ENCODE measurements around the gene PNMT.

Gene PNMT, protein sequence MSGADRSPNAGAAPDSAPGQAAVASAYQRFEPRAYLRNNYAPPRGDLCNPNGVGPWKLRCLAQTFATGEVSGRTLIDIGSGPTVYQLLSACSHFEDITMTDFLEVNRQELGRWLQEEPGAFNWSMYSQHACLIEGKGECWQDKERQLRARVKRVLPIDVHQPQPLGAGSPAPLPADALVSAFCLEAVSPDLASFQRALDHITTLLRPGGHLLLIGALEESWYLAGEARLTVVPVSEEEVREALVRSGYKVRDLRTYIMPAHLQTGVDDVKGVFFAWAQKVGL

DNA sequence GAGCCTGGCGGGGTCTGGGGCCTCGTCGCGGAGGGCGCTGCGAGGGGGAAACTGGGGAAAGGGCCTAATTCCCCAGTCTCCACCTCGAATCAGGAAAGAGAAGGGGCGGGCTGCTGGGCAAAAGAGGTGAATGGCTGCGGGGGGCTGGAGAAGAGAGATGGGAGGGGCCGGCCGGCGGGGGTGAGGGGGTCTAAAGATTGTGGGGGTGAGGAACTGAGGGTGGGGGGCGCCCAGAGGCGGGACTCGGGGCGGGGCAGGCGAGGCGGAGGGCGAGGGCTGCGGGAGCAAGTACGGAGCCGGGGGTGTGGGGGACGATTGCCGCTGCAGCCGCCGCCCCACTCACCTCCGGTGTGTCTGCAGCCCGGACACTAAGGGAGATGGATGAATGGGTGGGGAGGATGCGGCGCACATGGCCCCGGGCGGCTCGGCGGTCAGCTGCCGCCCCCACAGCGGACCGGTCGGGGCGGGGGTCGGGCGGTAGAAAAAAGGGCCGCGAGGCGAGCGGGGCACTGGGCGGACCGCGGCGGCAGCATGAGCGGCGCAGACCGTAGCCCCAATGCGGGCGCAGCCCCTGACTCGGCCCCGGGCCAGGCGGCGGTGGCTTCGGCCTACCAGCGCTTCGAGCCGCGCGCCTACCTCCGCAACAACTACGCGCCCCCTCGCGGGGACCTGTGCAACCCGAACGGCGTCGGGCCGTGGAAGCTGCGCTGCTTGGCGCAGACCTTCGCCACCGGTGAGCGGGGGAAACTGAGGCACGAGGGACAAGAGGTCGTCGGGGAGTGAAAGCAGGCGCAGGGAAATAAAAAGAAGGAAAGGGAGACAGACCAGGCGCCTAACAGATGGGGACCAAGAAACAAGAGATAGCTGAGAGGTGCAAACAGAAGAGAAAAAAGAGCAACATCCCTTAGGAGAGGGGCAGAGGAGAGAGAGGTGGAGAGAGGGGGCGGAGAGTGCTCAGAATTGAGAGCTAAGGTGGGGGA lies at the start of gene PNMT:
Gene PNMT, plus strand, starts transcription at position 509 of the 980 bp plus-strand sequence. Its CDS starts 23 bp downstream, at position 532.
- DNase-seq (ENCODE audit: low spot score): peak; percentile 40

DNA sequence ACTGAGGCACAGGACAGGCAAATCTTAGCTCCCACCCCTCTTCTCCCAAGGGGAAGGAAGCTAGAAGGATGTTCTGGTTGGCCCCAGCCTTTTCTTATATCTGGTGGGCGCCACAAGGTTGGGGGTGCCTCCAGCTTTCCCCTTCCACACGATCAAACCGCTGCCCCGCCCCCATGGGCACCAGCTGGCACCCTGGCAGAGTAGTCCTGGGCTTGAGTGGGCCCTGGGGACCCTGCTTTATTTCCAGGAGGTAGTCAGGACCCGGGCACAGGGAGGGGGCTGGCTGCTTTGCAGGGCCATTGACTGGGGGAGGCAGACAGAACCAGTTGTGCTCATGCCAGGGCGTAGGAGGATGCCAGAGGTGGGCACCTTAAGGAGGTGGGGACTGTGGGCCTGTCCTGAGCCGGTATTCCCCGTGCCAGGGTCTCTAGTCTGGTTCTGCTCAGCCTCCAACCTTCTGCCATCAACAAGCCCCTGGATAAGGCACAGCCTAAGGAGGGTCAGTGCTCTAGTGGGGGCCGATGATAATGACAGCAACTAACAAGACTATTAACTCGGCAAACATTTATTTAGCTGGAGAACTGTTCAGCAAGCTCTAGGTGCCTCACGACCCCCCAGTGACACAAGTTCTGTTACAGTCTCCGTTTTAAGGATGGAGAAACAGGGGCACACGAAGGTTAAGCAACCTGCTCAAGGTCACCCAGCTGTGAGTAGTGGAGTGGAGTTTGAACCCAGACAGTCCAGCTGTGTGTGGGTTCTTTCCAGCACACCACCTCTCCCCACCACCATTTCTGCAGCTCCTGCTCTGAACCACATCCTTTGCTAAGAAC lies 49.1 kb upstream of the PNMT start:
- no peak for DNase-seq (ENCODE audit: low spot score)

DNA sequence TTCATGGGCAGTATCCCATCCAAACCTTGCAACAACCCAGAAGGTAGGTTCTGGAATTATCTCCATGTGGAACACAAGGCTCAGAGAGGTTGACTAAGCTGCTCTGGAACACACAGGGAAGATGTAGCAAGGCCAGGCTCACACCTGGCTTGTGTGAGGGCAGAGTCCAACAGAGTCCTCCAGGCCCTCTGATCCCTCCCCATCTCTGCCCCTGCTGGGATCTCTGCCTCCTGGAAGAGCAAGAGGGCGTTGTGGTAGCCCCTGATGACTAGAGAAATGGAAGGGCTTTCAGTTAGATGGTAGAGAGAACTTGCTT lies 48.5 kb upstream of the PNMT start:
- DNase-seq (ENCODE audit: low spot score): no peak

DNA sequence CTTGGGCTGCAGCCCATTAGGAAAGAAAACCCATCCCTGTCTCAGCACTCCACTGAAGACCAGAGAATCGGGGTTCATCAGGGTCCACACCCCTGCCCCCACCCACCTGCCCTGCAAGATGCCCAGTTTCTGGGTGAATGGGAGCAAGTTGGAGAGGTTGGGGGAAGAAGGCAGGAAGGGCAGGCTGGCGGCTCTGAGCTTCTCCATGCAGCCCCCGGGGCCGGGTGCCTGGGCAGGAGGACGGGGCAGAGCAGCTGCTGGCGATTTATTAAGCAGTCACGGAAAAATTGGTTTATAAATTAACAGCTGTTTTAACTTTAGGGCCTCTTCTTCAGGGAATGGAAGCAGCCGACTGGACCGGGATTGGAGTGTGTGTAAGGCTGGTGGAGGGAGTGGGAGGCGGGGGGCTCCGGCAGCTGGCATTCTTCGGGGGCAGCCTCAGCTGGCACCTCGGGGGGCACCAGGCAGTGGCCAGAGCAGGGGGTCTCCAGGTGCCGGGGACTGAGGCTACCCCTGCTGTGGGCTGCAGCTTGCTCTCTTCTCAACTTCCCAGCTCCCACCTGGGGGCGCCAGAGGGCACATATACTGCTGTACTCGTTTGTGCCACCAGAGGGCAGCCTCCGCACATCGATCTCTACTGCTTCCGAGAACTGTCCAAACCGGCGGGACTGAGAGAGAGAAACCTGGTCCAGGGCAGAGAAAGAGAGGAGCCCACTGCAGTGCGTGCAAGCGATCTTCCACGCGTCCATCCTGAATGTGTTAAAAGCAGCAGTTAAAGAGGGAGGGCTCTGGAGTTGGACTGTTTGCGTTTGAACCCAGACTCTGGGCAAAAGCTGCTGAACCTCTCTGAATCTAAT lies 46.5 kb upstream of the PNMT start:
- peak; percentile 91 for DNase-seq (ENCODE audit: low spot score)

DNA sequence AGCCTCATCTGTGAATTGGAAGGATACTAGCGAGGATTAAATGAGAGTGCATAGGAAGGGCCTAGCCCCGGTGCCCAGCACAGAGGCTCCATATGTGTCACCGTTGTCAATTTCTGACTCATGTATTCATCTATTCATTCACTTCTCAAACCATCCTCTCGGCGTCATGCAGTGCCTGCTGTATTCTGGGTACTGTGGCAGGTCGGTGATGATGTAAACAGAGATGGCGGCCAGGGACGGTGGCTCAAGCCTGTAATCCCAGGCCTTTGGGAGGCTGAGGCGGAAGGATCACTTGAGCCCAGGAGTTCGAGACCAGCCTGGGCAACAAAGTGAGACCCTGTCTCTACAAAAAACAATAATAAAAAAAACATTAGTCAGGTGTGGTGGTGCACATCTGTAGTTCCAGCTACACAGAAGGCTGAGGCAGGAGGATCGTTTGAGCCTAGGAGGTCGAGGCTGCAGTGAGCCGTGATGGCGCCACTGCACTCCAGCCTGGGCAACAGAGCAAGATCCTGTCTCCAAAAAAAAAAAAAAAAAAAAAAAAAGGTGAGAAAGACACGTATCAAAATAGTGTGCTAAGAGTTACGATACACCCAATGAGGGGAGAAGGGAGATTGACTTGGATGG lies 45.8 kb upstream of the PNMT start:
- no peak for DNase-seq (ENCODE audit: low spot score)

DNA sequence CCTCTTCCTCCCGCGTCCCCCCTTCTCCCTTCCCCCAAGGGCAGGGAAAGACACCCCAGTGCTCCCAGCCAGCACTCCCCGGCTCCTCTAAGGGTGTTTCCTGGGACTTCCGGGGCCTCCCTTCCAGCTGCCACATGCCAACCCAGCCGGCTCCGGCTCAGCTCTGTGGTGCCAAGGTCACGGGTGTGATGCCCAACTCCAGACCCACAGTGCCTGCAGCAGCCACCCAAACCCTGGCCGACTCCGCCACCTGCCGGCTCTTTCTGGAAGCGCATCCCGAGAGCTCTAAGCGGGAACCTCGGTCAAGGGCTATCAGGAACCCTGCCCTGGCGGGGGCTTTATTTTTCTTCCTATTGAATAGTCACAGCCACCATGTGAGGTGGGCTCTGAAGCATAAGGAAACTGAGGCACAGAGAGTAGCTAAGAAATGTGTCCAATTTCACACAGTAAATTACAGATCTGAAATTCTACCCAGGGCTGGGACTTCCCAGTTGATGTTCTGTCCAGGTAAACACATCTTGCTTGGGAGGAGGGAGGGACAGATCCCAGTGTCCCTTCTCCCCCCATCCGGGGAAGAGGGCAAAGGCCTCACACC lies 44.8 kb upstream of the PNMT start:
- peak; percentile 84 for DNase-seq (ENCODE audit: low spot score)

DNA sequence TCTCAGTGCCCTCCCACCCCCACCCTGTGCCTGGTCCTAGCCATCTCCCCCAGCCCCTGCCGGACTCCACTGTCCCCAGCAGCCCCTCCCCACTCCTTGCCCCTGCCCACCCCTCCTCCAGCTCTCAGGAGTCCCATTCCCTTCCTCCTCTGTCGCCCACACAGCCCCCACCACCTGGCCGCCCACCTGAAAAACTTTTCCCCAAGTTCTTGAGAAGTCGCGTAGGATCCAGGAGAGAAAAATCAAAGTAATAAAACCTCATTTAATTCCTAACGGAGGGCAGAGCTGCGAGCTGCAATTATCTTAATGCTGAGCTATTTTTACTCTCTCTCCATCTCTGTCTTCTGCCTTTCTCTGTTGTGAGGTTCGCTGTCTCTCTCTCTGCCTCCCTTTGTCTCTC lies 43.9 kb upstream of the PNMT start:
- no peak for DNase-seq (ENCODE audit: low spot score)

DNA sequence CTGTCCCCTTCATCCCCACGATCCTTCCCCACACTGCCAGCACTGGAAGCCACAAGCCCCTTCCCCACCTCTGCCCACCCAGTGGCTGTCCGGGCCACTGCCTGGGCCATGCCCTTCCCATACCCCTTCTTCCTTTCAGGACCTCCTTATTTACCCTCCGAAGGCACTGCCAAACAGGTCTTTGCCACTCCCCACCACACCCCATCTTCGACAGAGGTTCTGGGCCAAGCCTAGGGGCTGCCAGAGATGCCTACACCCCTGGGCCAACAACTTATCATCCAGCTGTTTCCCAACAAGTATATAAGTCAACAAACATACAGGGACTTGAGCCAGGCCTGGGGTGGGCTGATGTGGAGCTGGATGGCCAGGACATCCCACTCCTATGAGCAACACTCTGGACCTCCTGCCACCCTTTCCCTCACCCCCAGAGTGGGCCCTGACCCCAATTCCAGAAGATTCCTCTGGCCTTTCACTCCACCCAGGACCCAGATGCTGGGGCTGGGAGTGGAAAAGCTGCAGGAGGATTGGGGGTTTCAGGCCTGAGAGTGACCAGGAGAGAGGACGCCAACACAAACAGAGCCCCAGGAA lies 43.0 kb upstream of the PNMT start:
- DNase-seq (ENCODE audit: low spot score): no peak

DNA sequence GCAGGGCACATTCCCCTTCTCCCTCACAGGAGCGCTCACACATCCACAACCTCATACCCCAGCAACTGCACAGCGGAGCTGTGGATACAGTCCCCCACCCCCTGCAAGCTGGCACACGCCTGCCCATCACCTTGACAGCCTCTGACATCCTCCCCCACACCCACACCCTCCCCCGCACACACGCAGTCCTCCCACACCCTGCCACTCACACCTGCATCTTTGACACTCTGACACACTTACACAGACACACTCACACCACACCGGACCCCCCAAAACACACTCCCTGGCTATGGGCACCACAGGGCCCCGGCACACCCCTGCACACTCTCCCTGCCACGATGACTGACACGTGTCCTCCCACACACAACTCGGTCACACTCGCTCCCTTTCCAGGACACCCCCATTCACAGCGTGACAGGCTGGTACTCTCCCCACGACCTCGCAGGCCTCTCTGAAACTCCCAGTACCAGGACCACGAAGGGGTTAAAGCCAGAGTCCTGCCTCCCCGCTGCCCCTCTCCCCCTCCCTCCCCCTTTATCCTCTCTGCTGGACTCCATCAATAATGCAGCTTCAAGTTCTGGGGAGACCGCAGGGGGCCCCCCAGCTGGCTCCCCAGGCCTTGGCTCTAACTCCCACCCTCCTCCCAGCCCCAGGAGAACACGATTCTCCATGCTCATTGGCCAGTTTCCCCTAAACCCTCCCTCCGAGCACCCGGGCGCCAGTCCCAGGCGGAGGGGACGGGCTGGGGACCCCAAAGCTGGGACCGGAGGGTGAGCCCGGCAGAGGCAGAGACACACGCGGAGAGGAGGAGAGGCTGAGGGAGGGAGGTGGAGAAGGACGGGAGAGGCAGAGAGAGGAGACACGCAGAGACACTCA lies 41.8 kb upstream of the PNMT start, which contains the start of gene PPP1R1B:
Gene PPP1R1B, plus strand, starts transcription at position 782 of the 876 bp plus-strand sequence. CDS start 441 bp downstream, outside the sequence.
- no peak for DNase-seq (ENCODE audit: low spot score)

DNA sequence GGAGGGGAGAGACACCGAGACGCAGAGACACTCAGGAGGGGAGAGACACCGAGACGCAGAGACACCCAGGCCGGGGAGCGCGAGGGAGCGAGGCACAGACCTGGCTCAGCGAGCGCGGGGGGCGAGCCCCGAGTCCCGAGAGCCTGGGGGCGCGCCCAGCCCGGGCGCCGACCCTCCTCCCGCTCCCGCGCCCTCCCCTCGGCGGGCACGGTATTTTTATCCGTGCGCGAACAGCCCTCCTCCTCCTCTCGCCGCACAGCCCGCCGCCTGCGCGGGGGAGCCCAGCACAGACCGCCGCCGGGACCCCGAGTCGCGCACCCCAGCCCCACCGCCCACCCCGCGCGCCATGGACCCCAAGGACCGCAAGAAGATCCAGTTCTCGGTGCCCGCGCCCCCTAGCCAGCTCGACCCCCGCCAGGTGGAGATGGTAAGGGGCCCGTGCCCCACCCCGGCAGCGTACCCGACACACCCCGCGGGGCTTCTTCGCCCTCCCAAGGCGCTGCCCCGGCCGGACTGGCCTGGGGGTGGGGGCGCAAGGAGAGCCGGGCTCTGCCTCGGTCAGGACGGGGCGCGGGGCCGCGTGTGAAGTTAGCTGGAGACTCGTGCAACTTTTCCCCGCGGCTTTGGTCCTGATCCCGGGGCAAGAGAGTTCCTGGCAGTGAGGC lies 41.1 kb upstream of the PNMT start:
- no peak for DNase-seq (ENCODE audit: low spot score)

DNA sequence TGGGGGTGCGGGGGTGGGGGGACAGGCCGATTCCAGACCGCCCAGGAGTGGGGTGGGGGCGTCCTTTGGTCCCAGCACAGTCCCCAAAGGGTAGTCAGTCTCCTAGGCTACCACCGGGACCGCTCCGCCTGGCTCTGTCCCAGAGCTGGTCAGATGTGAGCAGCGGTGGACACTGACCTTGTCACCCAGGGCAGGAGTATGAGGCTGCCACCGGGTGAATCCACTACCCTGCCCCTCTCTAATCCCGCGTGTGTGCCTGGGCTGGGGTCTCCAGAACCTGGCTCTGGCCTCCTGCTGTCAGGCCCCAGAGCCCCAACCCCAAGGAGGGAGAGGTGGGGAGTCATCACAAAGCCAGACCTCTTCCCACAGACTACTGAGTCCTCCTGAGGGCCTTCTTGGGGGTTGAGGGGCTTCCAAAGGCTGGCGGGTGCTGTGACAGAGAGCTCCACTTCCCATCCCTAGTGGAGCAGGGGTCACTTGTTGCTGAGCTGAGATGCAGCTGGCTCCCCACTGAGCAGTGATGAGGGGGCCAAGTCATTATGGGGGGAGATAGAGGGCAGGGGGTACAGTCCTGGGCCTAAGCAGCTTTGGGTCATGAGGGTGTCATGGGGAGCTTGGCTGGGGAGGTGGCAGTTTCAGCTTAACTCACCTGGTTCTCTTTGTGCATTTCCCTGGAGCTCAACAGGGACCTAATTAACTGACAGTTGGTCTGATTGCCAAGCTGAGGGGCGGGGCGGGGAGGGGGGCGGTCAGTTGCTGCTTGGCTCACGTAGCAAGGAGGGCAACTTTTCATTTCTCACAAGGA lies 40.3 kb upstream of the PNMT start:
- DNase-seq (ENCODE audit: low spot score): no peak

DNA sequence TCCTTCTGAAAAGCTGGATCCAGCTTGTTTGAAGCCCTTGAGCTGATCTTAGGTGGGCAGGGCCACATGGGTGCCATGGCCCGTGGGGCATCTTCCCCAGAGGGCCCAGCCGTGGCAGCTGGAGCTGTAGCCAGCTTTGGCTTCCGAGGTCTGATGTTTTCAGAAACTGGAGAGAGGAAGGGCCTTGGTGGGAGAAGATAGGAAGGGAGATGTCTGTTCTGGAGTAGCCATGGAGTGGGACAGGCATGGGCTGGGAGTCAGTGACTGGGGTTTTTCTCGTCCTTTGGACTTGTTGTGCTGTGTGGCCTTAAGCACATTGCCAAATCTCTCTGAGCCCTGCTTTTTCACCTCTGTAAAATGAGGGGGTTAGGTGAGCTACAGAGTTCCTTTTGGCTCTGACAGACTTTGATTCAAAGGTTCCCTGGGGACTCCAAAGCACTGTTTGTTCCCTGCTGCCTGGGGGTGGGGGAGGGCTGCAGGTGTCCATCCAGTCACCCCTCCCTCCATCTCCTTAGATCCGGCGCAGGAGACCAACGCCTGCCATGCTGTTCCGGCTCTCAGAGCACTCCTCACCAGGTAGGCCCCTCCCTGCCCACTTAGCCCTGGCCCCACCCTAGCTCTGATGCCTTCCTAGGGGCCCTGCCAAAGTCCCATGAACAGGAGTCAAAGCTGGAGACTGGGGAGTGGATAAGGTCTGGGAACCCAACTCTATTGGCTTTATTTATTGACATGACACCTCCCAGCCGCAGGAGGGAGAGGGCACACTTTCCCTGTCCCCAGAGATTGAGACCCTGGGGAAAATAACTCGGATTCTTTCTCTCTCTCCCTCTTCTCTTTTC lies 39.4 kb upstream of the PNMT start:
- DNase-seq (ENCODE audit: low spot score): no peak

DNA sequence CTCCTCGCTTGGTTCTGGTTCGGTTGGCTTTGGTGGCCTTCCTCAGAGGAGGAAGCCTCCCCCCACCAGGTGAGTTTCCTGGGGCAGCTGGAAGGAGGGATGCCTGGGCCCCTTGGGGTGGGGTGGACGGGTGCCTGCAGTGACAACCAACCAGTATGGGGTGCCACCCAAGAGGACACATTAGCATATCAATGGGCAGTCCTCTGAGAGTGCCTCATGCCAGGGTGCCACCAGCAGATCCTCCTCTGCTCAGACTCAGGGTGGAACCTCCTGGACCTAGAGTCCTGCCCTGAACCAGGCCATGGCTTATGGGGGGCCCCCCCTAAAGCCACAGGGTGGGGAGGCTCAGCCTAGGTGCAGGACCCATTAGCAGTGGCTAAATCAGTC lies 38.8 kb upstream of the PNMT start:
- DNase-seq (ENCODE audit: low spot score): no peak

DNA sequence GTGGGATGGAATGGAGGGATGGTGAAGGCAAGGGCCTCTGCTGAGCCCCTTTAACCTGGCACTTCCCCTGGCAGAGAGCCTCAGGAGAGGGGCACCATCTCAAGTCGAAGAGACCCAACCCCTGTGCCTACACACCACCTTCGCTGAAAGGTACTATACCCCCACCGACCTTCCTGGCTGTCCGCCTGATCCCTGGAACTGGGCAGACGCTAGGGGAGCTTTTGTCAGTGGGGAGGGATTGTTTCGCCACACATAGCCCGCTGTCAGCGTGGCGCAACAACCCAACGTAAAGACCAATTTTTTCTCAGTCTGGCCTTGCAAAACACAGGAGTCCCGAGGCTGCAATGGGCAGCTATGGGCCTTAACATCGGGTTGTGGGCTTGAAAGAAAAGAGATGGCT lies 38.4 kb upstream of the PNMT start:
- DNase-seq (ENCODE audit: low spot score): no peak

DNA sequence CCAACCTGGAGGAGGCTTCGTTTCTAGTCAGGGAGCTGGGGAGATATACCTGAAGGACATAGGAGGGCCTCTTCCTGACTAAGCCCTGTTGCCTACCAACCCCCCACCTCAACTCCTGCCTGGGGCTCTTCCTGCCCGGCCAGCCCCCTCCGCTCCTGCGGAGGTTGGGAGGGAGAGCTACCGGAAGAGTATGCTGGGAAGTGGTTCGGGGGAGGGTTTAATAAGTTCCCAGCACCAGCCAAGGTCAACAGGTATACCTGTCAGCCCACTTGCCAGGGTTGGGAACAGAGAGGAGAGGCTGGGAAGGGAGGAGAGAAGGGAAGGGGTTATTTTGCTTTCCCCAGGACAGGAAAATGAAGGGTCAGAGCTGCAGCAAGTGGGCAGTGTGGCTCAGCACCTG lies 36.9 kb upstream of the PNMT start:
- no peak for DNase-seq (ENCODE audit: low spot score)

DNA sequence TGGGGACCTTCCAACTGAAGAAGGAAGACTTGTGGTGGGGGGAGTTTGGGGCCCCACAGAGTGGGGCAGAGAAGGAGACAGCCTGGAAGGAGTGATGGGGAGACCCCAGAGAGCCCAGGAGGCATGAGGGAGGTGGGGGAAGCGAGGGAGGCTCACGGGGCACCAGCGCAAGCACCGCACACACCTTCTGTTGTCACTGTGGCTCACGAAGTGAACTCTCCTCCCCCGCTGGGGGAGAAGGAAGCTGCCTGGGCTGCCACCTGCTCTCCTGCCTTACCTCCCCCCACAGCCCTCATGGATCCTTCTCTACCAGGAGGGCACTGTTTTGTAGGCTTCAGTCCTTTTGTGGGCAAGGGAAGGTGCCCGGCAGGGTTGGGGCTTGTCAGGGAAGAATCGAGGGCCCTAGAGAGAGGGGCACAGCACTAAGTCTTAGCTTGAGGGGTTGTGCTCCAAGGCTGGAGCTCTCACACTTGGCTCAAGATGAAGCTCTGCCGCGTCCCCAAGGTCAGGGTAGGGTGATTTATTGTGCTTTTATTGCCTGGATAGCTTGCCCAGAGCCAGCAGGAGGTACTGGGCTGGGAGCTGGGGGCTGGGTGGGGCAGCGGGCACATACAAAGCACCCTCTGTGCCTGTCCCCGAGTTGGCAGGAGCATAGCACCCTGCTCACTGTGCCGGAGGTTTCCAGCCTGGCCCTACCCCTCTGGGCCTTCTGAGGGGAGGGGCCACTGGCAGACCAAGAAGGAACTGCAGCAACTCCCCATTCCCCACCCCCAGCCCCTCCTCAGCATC lies 35.9 kb upstream of the PNMT start:
- DNase-seq (ENCODE audit: low spot score): no peak
